Endothelial cell of umbilical vein (primary cell): Measurements from ENCODE around the gene EPN2. TPM values are rescaled to one million over a fixed set of nuclear protein-coding genes. Genes with fewer than 3 reads are reported as not detected.

Experiments used
- BruUV-seq: library from RNA; stranded (reverse); fragments of 400-500 nt; replicated peaks from 2 replicates; lab custom pipeline; 2021; lab: Mats Ljungman, UMichigan
- CTCF ChIA-PET: fragments of 300-600, 350-600 bp; sonication (Branson Sonifier 250); formaldehyde crosslinking; loops from one replicate; lab custom pipeline; 2021; ENCODE audit warnings: antibody characterized with exemption, inconsistent platforms; lab: Charles Lee
- POLR2A ChIA-PET: fragments of 300-600, 350-600 bp; sonication (Branson Sonifier 250); formaldehyde crosslinking; loops from one replicate; lab custom pipeline; 2021; ENCODE audit warnings: antibody characterized with exemption, inconsistent platforms; lab: Charles Lee
- DNase-seq: peaks from one replicate; pipeline ENCODE4 v3.0.0-alpha.2; 2011; ENCODE audit warnings: low read depth, low spot score
- FAIRE-seq: peaks from 2 replicates; lab custom pipeline; 2011; peaks lifted over from hg19 to GRCh38; lab: Jason Lieb, UNC
- H2AFZ ChIP-seq: 2 replicates; pipeline ENCODE4 v1.6.0; 2012; ENCODE audit warnings: low read depth, low read length, control low read depth, inconsistent platforms
- H3K27ac ChIP-seq: 2 replicates; pipeline ENCODE4 v1.5.1; 2011; ENCODE audit warnings: low read depth, mild to moderate bottlenecking, control low read depth, low read length, moderate library complexity; ENCODE audit not compliant: insufficient read depth
- H3K27me3 ChIP-seq, 2 experiments: 2 replicates each; pipeline versions ENCODE4 v1.6.0 to v1.6.1; 2011; ENCODE audit warnings: low read length in 2 of 2, mixed read lengths in 1 of 2; ENCODE audit not compliant: control insufficient read depth in 2 of 2, insufficient read depth in 2 of 2
- H3K36me3 ChIP-seq, 2 experiments: 2 replicates in 1 of 2; 3 replicates in 1 of 2; pipeline ENCODE4 v1.5.1; 2011; ENCODE audit warnings: low read length in 2 of 2, mild to moderate bottlenecking in 1 of 2, moderate library complexity in 1 of 2; ENCODE audit not compliant: control insufficient read depth in 2 of 2, insufficient read depth in 2 of 2; ENCODE audit errors: extremely low read depth in 1 of 2
- H3K4me1 ChIP-seq: 3 replicates; pipeline ENCODE4 v1.5.1; 2011; ENCODE audit warnings: mild to moderate bottlenecking, low read length; ENCODE audit not compliant: control insufficient read depth, insufficient read depth; ENCODE audit errors: extremely low read depth
- H3K4me2 ChIP-seq: 2 replicates; pipeline ENCODE4 v1.6.1; 2011; ENCODE audit warnings: low read length, control low read depth, mixed read lengths; ENCODE audit not compliant: insufficient read depth
- H3K4me3 ChIP-seq, 3 experiments: fragments of 200-600 bp in 1 of 3; sonication (generic), shearing (Covaris generic) in 1 of 3; replicated peaks in 1 of 3; 2 replicates each; pipeline ENCODE4 v1.5.1; 2011 to 2016; ENCODE audit warnings: control low read depth in 3 of 3, low read length in 3 of 3, mild to moderate bottlenecking in 2 of 3, inconsistent platforms in 1 of 3, low read depth in 1 of 3, moderate library complexity in 1 of 3; ENCODE audit not compliant: insufficient read depth in 1 of 3
- H3K79me2 ChIP-seq: 2 replicates; pipeline ENCODE4 v1.6.0; 2012; ENCODE audit warnings: low read length, inconsistent platforms; ENCODE audit not compliant: control insufficient read depth, insufficient read depth
- H3K9ac ChIP-seq: replicated peaks from 2 replicates; pipeline ENCODE3; 2011; ENCODE audit warnings: low read length, control low read depth; ENCODE audit not compliant: insufficient read depth; ENCODE audit errors: extremely low read depth
- H3K9me1 ChIP-seq: replicated peaks from 3 replicates; pipeline ENCODE4 v1.6.0; 2011; ENCODE audit warnings: mild to moderate bottlenecking, low read length; ENCODE audit not compliant: control insufficient read depth, insufficient read depth; ENCODE audit errors: extremely low read depth
- H3K9me3 ChIP-seq: replicated peaks from 2 replicates; pipeline ENCODE4 v1.5.1; 2012; ENCODE audit warnings: low read length, inconsistent platforms; ENCODE audit not compliant: control insufficient read depth, insufficient read depth
- H4K20me1 ChIP-seq: replicated peaks from 2 replicates; pipeline ENCODE3; 2011; ENCODE audit warnings: mild to moderate bottlenecking, low read length; ENCODE audit not compliant: control insufficient read depth, insufficient read depth; ENCODE audit errors: extremely low read depth
- EZH2 ChIP-seq: IDR thresholded peaks from 2 replicates; pipeline ENCODE4 v1.6.1; 2012; ENCODE audit warnings: borderline replicate concordance, low read depth, mild to moderate bottlenecking, moderate library complexity, low read length, inconsistent platforms; ENCODE audit not compliant: severe bottlenecking
- FOS ChIP-seq: IDR thresholded peaks from 2 replicates; pipeline ENCODE4 v1.6.1; 2011; ENCODE audit warnings: mild to moderate bottlenecking, low read length, moderate library complexity, borderline replicate concordance; ENCODE audit not compliant: insufficient read depth
- GATA2 ChIP-seq: IDR thresholded peaks from 2 replicates; pipeline ENCODE4 v1.7.0; 2011; ENCODE audit warnings: low read depth, mild to moderate bottlenecking, moderate library complexity, mixed read lengths, low read length; ENCODE audit not compliant: insufficient read length, insufficient read depth
- JUN ChIP-seq: IDR thresholded peaks from 2 replicates; pipeline ENCODE4 v1.6.1; 2011; ENCODE audit warnings: borderline replicate concordance, low read depth; ENCODE audit not compliant: insufficient read length, insufficient read depth
- MYC ChIP-seq: IDR thresholded peaks from one replicate; pipeline ENCODE4 v1.6.1; 2011; ENCODE audit warnings: mild to moderate bottlenecking, low read depth, low read length
- POLR2A ChIP-seq: IDR thresholded peaks from 2 replicates; pipeline ENCODE4 v1.6.1; 2012; ENCODE audit warnings: low read depth, mild to moderate bottlenecking, control low read depth, low read length
- POLR2AphosphoS5 ChIP-seq: IDR thresholded peaks from 2 replicates; pipeline ENCODE4 v1.6.1; 2012; ENCODE audit warnings: low read depth, mild to moderate bottlenecking, control low read depth, low read length, moderate library complexity; ENCODE audit not compliant: insufficient read depth
- dilution Hi-C: fragments of 300-500 bp; cut with MboI; formaldehyde crosslinking; loops from one replicate; pipeline ENCODE4 v1.15.0; 2019; ENCODE audit warnings: low sequenced_read_pairs; ENCODE audit not compliant: extremely low pct_ligation_motif_present
- intact Hi-C: fragments of 100-400 bp; cut with micrococcal nuclease; formaldehyde crosslinking; loops from one replicate; pipeline ENCODE4 v1.10.0; 2022
- polyA plus RNA-seq, 4 experiments: library from polyadenylated mRNA; depleted of rRNA in 3 of 4; stranded (reverse) in 3 of 4; unstranded in 1 of 4; fragments of >200 nt; gene quantifications; 2 replicates each; pipeline versions ENCODE4 v1.2.1 to v1.2.3, GENCODE V29; 2011 to 2012; ENCODE audit warnings: missing spikeins in 1 of 4
- total RNA-seq: library from RNA; stranded (reverse); gene quantifications from 2 replicates; pipeline ENCODE4 v1.2.3, GENCODE V29; 2021
- TF ChIP-seq, protein P1 (sequence below): IDR thresholded peaks from 2 replicates; pipeline ENCODE4 v1.6.1; 2011; ENCODE audit not compliant: insufficient read depth, insufficient read length
- TF ChIP-seq, protein P2 (sequence below), 2 donors: IDR thresholded peaks; 1 replicate in 1 of 2; 2 replicates in 1 of 2; pipeline ENCODE4 v1.5.1; 2011; ENCODE audit warnings: low read length in 2 of 2, mild to moderate bottlenecking in 2 of 2, moderate library complexity in 2 of 2, control low read depth in 1 of 2, inconsistent platforms in 1 of 2, low read depth in 1 of 2; ENCODE audit not compliant: insufficient read depth in 1 of 2; ENCODE audit errors: extremely low read depth in 1 of 2

The EPN2 gene
- total and polyA plus RNA-seq, 2 donors (not counting 3 experiments of a cell fraction or from before 2014, with no cell fraction given), result 40.3 to 70.5 TPM

DNA sequence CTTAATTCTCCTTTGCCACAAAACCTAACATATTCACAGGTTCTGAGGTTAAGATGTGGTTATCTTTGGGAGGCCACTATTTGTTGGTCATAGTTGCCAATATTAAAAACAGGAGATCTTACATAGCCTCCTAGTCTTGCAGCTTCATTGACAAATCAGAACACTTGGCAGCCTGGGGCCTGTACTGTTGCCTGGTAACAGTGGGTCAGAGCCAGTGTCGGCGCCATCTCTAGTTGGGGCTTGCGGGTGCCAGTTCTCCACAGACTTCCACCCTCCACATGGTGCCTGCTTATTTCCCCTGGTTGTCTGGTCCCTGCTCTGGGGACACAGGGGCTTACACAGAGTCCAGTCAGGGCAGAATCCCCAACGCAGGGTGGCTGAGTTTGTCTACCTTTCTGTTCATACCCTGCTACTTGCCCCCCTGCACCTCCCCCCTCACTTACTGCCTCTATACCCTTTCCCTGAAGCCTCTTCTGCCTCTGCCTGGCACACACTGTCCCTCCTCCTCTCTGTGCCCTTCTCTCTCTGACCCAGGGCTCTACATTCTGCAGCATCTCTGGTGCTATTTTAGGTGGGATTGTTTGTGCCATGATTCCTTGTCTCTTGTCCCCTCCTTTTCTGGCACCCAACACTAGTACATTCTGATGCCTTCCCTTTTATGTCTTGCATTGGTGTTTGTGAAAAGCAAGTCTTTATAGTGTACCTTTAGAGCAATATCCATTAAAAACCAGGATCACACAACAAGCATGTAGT lies 13.4 kb downstream of the EPN2 start:
- Histone ChIP-seq H3K36me3 (no peaks in the 10 kb centered on the region), H3K9me1 (no peaks in the 10 kb centered on the region), H3K4me1 (peaks cover 8% of the 10 kb centered on the region), H3K79me2 (peaks cover 67% of the 10 kb centered on the region), H3K4me2 (no peak overlapping the region), H4K20me1 (peaks cover 2% of the 10 kb centered on the region), H3K4me3 (no peak overlapping the region), H3K27ac (no peak overlapping the region), H3K9me3 (no peaks in the 10 kb centered on the region), H2AFZ (no peak overlapping the region), H3K27me3 (no peaks in the 10 kb centered on the region), H3K9ac (no peak overlapping the region)
- intact Hi-C loops (no loop called here), dilution Hi-C loops (no loop called here)
- POLR2A ChIA-PET, result no interaction called here
- DNase-seq, result no peak
- FAIRE-seq, result no peak
- TF ChIP-seq MYC (no peak), FOS (no peak), POLR2A (no peak), JUN (no peak), EZH2 (no peak), POLR2AphosphoS5 (no peak), GATA2 (no peak)
- TF ChIP-seq, protein P1, sequence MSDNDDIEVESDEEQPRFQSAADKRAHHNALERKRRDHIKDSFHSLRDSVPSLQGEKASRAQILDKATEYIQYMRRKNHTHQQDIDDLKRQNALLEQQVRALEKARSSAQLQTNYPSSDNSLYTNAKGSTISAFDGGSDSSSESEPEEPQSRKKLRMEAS, result no peak
- TF ChIP-seq, protein P2, sequence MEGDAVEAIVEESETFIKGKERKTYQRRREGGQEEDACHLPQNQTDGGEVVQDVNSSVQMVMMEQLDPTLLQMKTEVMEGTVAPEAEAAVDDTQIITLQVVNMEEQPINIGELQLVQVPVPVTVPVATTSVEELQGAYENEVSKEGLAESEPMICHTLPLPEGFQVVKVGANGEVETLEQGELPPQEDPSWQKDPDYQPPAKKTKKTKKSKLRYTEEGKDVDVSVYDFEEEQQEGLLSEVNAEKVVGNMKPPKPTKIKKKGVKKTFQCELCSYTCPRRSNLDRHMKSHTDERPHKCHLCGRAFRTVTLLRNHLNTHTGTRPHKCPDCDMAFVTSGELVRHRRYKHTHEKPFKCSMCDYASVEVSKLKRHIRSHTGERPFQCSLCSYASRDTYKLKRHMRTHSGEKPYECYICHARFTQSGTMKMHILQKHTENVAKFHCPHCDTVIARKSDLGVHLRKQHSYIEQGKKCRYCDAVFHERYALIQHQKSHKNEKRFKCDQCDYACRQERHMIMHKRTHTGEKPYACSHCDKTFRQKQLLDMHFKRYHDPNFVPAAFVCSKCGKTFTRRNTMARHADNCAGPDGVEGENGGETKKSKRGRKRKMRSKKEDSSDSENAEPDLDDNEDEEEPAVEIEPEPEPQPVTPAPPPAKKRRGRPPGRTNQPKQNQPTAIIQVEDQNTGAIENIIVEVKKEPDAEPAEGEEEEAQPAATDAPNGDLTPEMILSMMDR (IDR thresholded peaks at IDR 0.05; ENCODE audit: extremely low read depth in 1 of 2, insufficient read depth in 1 of 2, low read depth in 1 of 2, low read length in 2 of 2), result no peak
- no TSS peak for BruUV-seq
- CTCF ChIA-PET, result interaction anchor here (1.0 to 3.6 kb wide), 2 partner anchors 12 to 73 kb away, joined by 4 to 14 read pairs; no protein-coding TSS in a partner anchor
